Endothelial cell of umbilical vein (primary cell): ENCODE measurements around the gene TYSND1. TPM values are rescaled to one million over a fixed set of nuclear protein-coding genes. Genes with fewer than 3 reads are reported as not detected.

Experiments used
- BruUV-seq: library from RNA; stranded (reverse); fragments of 400-500 nt; replicated peaks from 2 replicates; lab custom pipeline; 2021; lab: Mats Ljungman, UMichigan
- CTCF ChIA-PET: fragments of 300-600, 350-600 bp; sonication (Branson Sonifier 250); formaldehyde crosslinking; loops from one replicate; lab custom pipeline; 2021; ENCODE audit warnings: antibody characterized with exemption, inconsistent platforms; lab: Charles Lee
- POLR2A ChIA-PET: fragments of 300-600, 350-600 bp; sonication (Branson Sonifier 250); formaldehyde crosslinking; loops from one replicate; lab custom pipeline; 2021; ENCODE audit warnings: antibody characterized with exemption, inconsistent platforms; lab: Charles Lee
- DNase-seq: peaks from one replicate; pipeline ENCODE4 v3.0.0-alpha.2; 2011; ENCODE audit warnings: low read depth, low spot score
- FAIRE-seq: peaks from 2 replicates; lab custom pipeline; 2011; peaks lifted over from hg19 to GRCh38; lab: Jason Lieb, UNC
- H2AFZ ChIP-seq: 2 replicates; pipeline ENCODE4 v1.6.0; 2012; ENCODE audit warnings: low read depth, low read length, control low read depth, inconsistent platforms
- H3K27ac ChIP-seq: 2 replicates; pipeline ENCODE4 v1.5.1; 2011; ENCODE audit warnings: low read depth, mild to moderate bottlenecking, control low read depth, low read length, moderate library complexity; ENCODE audit not compliant: insufficient read depth
- H3K27me3 ChIP-seq, 2 experiments: 2 replicates each; pipeline versions ENCODE4 v1.6.0 to v1.6.1; 2011; ENCODE audit warnings: low read length in 2 of 2, mixed read lengths in 1 of 2; ENCODE audit not compliant: control insufficient read depth in 2 of 2, insufficient read depth in 2 of 2
- H3K36me3 ChIP-seq, 2 experiments: 2 replicates in 1 of 2; 3 replicates in 1 of 2; pipeline ENCODE4 v1.5.1; 2011; ENCODE audit warnings: low read length in 2 of 2, mild to moderate bottlenecking in 1 of 2, moderate library complexity in 1 of 2; ENCODE audit not compliant: control insufficient read depth in 2 of 2, insufficient read depth in 2 of 2; ENCODE audit errors: extremely low read depth in 1 of 2
- H3K4me1 ChIP-seq: 3 replicates; pipeline ENCODE4 v1.5.1; 2011; ENCODE audit warnings: mild to moderate bottlenecking, low read length; ENCODE audit not compliant: control insufficient read depth, insufficient read depth; ENCODE audit errors: extremely low read depth
- H3K4me2 ChIP-seq: 2 replicates; pipeline ENCODE4 v1.6.1; 2011; ENCODE audit warnings: low read length, control low read depth, mixed read lengths; ENCODE audit not compliant: insufficient read depth
- H3K4me3 ChIP-seq, 3 experiments: fragments of 200-600 bp in 1 of 3; sonication (generic), shearing (Covaris generic) in 1 of 3; replicated peaks in 1 of 3; 2 replicates each; pipeline ENCODE4 v1.5.1; 2011 to 2016; ENCODE audit warnings: control low read depth in 3 of 3, low read length in 3 of 3, mild to moderate bottlenecking in 2 of 3, inconsistent platforms in 1 of 3, low read depth in 1 of 3, moderate library complexity in 1 of 3; ENCODE audit not compliant: insufficient read depth in 1 of 3
- H3K79me2 ChIP-seq: 2 replicates; pipeline ENCODE4 v1.6.0; 2012; ENCODE audit warnings: low read length, inconsistent platforms; ENCODE audit not compliant: control insufficient read depth, insufficient read depth
- H3K9ac ChIP-seq: replicated peaks from 2 replicates; pipeline ENCODE3; 2011; ENCODE audit warnings: low read length, control low read depth; ENCODE audit not compliant: insufficient read depth; ENCODE audit errors: extremely low read depth
- H3K9me1 ChIP-seq: replicated peaks from 3 replicates; pipeline ENCODE4 v1.6.0; 2011; ENCODE audit warnings: mild to moderate bottlenecking, low read length; ENCODE audit not compliant: control insufficient read depth, insufficient read depth; ENCODE audit errors: extremely low read depth
- H3K9me3 ChIP-seq: replicated peaks from 2 replicates; pipeline ENCODE4 v1.5.1; 2012; ENCODE audit warnings: low read length, inconsistent platforms; ENCODE audit not compliant: control insufficient read depth, insufficient read depth
- H4K20me1 ChIP-seq: replicated peaks from 2 replicates; pipeline ENCODE3; 2011; ENCODE audit warnings: mild to moderate bottlenecking, low read length; ENCODE audit not compliant: control insufficient read depth, insufficient read depth; ENCODE audit errors: extremely low read depth
- EZH2 ChIP-seq: IDR thresholded peaks from 2 replicates; pipeline ENCODE4 v1.6.1; 2012; ENCODE audit warnings: borderline replicate concordance, low read depth, mild to moderate bottlenecking, moderate library complexity, low read length, inconsistent platforms; ENCODE audit not compliant: severe bottlenecking
- FOS ChIP-seq: IDR thresholded peaks from 2 replicates; pipeline ENCODE4 v1.6.1; 2011; ENCODE audit warnings: mild to moderate bottlenecking, low read length, moderate library complexity, borderline replicate concordance; ENCODE audit not compliant: insufficient read depth
- GATA2 ChIP-seq: IDR thresholded peaks from 2 replicates; pipeline ENCODE4 v1.7.0; 2011; ENCODE audit warnings: low read depth, mild to moderate bottlenecking, moderate library complexity, mixed read lengths, low read length; ENCODE audit not compliant: insufficient read length, insufficient read depth
- JUN ChIP-seq: IDR thresholded peaks from 2 replicates; pipeline ENCODE4 v1.6.1; 2011; ENCODE audit warnings: borderline replicate concordance, low read depth; ENCODE audit not compliant: insufficient read length, insufficient read depth
- MYC ChIP-seq: IDR thresholded peaks from one replicate; pipeline ENCODE4 v1.6.1; 2011; ENCODE audit warnings: mild to moderate bottlenecking, low read depth, low read length
- POLR2A ChIP-seq: IDR thresholded peaks from 2 replicates; pipeline ENCODE4 v1.6.1; 2012; ENCODE audit warnings: low read depth, mild to moderate bottlenecking, control low read depth, low read length
- POLR2AphosphoS5 ChIP-seq: IDR thresholded peaks from 2 replicates; pipeline ENCODE4 v1.6.1; 2012; ENCODE audit warnings: low read depth, mild to moderate bottlenecking, control low read depth, low read length, moderate library complexity; ENCODE audit not compliant: insufficient read depth
- dilution Hi-C: fragments of 300-500 bp; cut with MboI; formaldehyde crosslinking; loops from one replicate; pipeline ENCODE4 v1.15.0; 2019; ENCODE audit warnings: low sequenced_read_pairs; ENCODE audit not compliant: extremely low pct_ligation_motif_present
- intact Hi-C: fragments of 100-400 bp; cut with micrococcal nuclease; formaldehyde crosslinking; loops from one replicate; pipeline ENCODE4 v1.10.0; 2022
- polyA plus RNA-seq, 4 experiments: library from polyadenylated mRNA; depleted of rRNA in 3 of 4; stranded (reverse) in 3 of 4; unstranded in 1 of 4; fragments of >200 nt; gene quantifications; 2 replicates each; pipeline versions ENCODE4 v1.2.1 to v1.2.3, GENCODE V29; 2011 to 2012; ENCODE audit warnings: missing spikeins in 1 of 4
- total RNA-seq: library from RNA; stranded (reverse); gene quantifications from 2 replicates; pipeline ENCODE4 v1.2.3, GENCODE V29; 2021
- TF ChIP-seq, protein P1 (sequence below), 2 donors: IDR thresholded peaks; 1 replicate in 1 of 2; 2 replicates in 1 of 2; pipeline ENCODE4 v1.5.1; 2011; ENCODE audit warnings: low read length in 2 of 2, mild to moderate bottlenecking in 2 of 2, moderate library complexity in 2 of 2, control low read depth in 1 of 2, inconsistent platforms in 1 of 2, low read depth in 1 of 2; ENCODE audit not compliant: insufficient read depth in 1 of 2; ENCODE audit errors: extremely low read depth in 1 of 2
- TF ChIP-seq, protein P2 (sequence below): IDR thresholded peaks from 2 replicates; pipeline ENCODE4 v1.6.1; 2011; ENCODE audit not compliant: insufficient read depth, insufficient read length

Gene TYSND1
- total and polyA plus RNA-seq, 2 donors (not counting 3 experiments of a cell fraction or from before 2014, with no cell fraction given), result 5.1 to 7.8 TPM

DNA sequence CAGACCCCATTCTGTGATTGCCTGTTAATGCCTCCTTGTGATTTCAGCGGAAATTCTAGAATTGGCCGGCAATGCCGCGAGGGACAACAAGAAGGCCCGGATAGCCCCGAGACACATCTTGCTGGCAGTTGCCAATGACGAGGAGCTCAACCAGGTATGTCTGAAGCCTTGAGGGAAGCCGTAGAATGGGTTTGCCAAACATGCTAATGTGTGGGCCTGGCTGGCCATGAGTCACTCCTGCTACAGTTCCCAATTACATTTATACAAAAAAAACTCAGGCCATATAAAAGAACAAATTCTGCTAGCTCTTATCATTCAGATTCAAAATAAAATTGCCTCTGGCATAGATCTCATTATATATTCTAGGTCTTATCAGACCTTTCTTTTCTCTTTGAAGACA, 56.5 kb downstream of the TYSND1 start:
- CTCF ChIA-PET, result interaction anchor here (1.1 kb wide), 1 partner anchor 18 kb away, joined by 5 read pairs; no protein-coding TSS in a partner anchor
- H3K4me1 ChIP-seq, result no peaks in the 10 kb centered on the region
- H3K27me3 ChIP-seq, result peaks cover 20 to 32% of the 10 kb centered on the region in 2 experiments
- H3K4me3 ChIP-seq, result no peak overlapping the region
- no peak for DNase-seq
- H3K9me3 ChIP-seq, result no peaks in the 10 kb centered on the region
- POLR2A ChIA-PET, result no interaction called here
- TF ChIP-seq, protein P1, sequence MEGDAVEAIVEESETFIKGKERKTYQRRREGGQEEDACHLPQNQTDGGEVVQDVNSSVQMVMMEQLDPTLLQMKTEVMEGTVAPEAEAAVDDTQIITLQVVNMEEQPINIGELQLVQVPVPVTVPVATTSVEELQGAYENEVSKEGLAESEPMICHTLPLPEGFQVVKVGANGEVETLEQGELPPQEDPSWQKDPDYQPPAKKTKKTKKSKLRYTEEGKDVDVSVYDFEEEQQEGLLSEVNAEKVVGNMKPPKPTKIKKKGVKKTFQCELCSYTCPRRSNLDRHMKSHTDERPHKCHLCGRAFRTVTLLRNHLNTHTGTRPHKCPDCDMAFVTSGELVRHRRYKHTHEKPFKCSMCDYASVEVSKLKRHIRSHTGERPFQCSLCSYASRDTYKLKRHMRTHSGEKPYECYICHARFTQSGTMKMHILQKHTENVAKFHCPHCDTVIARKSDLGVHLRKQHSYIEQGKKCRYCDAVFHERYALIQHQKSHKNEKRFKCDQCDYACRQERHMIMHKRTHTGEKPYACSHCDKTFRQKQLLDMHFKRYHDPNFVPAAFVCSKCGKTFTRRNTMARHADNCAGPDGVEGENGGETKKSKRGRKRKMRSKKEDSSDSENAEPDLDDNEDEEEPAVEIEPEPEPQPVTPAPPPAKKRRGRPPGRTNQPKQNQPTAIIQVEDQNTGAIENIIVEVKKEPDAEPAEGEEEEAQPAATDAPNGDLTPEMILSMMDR (IDR thresholded peaks at IDR 0.05; ENCODE audit: extremely low read depth in 1 of 2, insufficient read depth in 1 of 2, low read depth in 1 of 2, low read length in 2 of 2), result no peak
- H3K9ac ChIP-seq, result no peak overlapping the region
- H4K20me1 ChIP-seq, result no peaks in the 10 kb centered on the region
- no TSS peak for BruUV-seq
- dilution Hi-C loops, result no loop called here
- intact Hi-C loops, result no loop called here
- no peaks in the 10 kb centered on the region for H3K36me3 ChIP-seq
- H3K27ac ChIP-seq, result no peak overlapping the region
- FAIRE-seq, result no peak
- no peaks in the 10 kb centered on the region for H3K9me1 ChIP-seq
- H2AFZ ChIP-seq, result no peak overlapping the region
- no peaks in the 10 kb centered on the region for H3K79me2 ChIP-seq
- H3K4me2 ChIP-seq, result no peak overlapping the region

DNA sequence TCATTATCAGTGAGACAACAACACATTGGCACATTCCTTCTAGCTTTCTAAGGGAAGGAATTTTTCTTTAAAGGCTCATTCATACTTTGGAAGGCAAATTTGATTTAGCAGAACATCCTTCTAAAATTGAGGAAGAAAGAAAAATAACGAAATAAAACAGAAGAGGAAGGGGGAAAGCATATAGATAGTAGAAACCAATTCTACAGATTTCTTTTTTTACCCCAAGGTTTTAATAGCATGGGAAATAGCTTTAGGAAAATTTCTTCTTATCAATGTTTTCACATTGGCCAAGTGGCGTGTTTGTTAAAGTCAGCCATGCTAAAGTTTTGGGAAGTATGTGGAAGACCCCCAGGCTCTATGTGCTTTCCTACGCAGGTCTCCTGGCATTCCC, 58.2 kb downstream of the TYSND1 start:
- Histone ChIP-seq H4K20me1 (no peaks in the 10 kb centered on the region), H3K9ac (no peak overlapping the region), H2AFZ (no peak overlapping the region), H3K36me3 (no peaks in the 10 kb centered on the region), H3K4me3 (no peak overlapping the region), H3K9me3 (no peaks in the 10 kb centered on the region), H3K27me3 (peaks cover 22 to 28% of the 10 kb centered on the region in 2 experiments), H3K79me2 (no peaks in the 10 kb centered on the region), H3K9me1 (no peaks in the 10 kb centered on the region), H3K27ac (no peak overlapping the region), H3K4me1 (no peaks in the 10 kb centered on the region), H3K4me2 (no peak overlapping the region)
- POLR2A ChIA-PET, result no interaction called here
- DNase-seq, result no peak
- no peak for FAIRE-seq
- CTCF ChIA-PET, result no interaction called here
- intact Hi-C loops, result no loop called here
- dilution Hi-C loops, result no loop called here
- no peak for TF ChIP-seq MYC
- TF ChIP-seq, protein P2, sequence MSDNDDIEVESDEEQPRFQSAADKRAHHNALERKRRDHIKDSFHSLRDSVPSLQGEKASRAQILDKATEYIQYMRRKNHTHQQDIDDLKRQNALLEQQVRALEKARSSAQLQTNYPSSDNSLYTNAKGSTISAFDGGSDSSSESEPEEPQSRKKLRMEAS, result no peak
- no peak for TF ChIP-seq POLR2A
- TF ChIP-seq JUN, result no peak
- no peak for TF ChIP-seq EZH2
- no peak for TF ChIP-seq GATA2
- TF ChIP-seq POLR2AphosphoS5, result no peak
- TF ChIP-seq, protein P1 (IDR thresholded peaks at IDR 0.05; ENCODE audit: extremely low read depth in 1 of 2, insufficient read depth in 1 of 2, low read depth in 1 of 2, low read length in 2 of 2), result no peak
- no peak for TF ChIP-seq FOS
- no TSS peak for BruUV-seq
